A172 (cell line): Measurements from ENCODE around the gene C1RL. TPM values are rescaled to one million over a fixed set of nuclear protein-coding genes. Genes with fewer than 3 reads are reported as not detected.
"Not testable (repeated sequence)": the region's sequence is repeated elsewhere in the genome, so short reads cannot be mapped to it uniquely, and the experiment has no call there.

Source experiments
- DNase-seq: peaks from one replicate; pipeline ENCODE4 v3.0.0-alpha.2; 2015; ENCODE audit warnings: low spot score
- total RNA-seq: library from RNA; depleted of rRNA; stranded (reverse); fragments of >200 nt; shearing (Covaris generic); gene quantifications from 2 replicates; pipeline ENCODE4 v1.2.3, GENCODE V29; 2014; rRNA removed

The C1RL gene
- total RNA-seq, 1 experiment from 2014 or later = 5.8 TPM

GRCh38 chr12:7064516-7064915 lies 44.5 kb downstream of the C1RL start:
- DNase-seq = no peak

DNA sequence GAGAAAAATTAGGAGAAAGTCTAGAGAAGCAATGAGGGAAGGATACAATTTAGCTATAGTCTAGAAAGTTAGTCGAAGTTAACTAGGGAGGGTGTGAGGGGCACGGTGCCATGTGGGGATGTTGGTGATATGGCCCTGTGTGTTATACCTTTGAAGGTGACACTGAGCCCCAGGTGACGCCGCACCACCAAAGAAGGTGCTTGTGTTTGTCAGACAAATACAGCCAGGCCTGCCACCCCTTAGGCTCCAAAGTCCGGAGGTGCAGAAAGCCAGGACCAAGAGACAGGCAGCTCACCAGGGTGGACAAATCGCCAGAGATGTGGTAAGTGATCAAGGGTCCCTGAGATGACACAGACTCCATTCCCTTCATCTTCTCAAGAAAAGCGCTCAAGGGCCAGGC lies 47.4 kb downstream of the C1RL start:
- DNase-seq = no peak

- DNase-seq = no peak
Measured at GRCh38 chr12:7061138-7061537, 47.9 kb downstream of the C1RL start.

GRCh38 chr12:7060353-7060954 lies 48.6 kb downstream of the C1RL start, which contains the start of gene C1S:
C1S (plus strand) TSS chr12:7060718; CDS start chr12:7061913, 1,195 bp downstream.
- peak; percentile 80 for DNase-seq

GRCh38 chr12:7059780-7060179 lies 49.2 kb downstream of the C1RL start:
- no peak for DNase-seq

DNA sequence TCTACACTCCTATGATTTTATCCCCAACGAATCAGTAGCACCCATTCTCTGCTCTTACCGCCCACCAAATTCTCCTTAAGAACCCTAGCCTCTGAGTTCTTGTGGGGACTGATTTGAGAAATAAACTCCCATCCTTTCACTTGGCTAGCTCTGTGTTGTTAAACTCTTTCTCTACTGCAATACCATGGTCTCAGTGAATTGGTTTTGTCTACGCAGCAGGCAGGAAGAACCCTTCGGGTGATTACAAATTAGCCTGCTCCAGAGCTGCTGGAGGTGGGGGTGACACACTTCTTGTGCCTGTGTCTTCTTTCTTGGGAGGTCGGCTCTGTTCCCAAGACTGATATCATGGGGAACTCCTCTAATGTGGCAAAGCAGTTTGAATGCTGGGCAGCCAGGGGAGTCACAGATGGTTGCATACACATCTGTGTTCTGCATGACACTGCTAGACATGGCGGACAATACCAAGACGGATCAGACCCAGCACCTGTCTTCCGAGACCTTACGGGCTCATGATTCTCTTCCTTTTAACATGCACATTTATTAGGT lies 50.1 kb downstream of the C1RL start:
- no peak for DNase-seq

DNA sequence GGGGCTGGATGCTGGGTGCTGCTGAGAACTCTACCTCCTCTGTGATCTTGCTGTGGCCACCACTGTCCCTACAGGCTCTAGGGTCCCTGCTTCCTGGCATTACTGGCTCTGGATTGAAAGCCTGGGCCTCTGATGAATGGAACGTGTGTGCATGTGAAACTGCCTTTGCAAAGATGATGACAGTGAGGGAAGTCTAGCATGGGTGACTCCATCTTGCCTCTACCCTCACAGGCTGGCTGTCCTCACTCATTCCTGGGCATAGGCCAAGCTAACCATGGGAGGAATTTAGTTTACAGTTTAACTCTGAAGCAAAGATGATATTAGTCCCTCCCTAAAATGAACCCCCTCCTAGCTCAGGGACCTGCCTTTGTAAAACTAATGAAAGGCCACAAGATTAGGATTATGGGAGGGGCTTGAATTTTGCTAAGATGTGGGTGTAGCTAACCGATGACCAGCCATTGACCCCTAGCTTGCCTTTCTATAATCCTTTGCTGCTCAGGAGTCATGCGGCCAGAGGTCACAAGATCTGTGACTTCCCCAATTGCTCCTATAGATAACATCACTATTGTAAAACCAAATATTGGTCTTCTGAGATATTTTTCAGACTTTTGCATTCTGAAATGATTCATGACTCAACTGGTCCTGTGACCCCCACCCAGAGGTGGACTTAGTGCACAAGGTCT lies 50.7 kb downstream of the C1RL start:
- no peak for DNase-seq

- DNase-seq = not testable (repeated sequence)
Measured at GRCh38 chr12:7055736-7056135, 53.3 kb downstream of the C1RL start.

GRCh38 chr12:7054925-7055324 lies 54.1 kb downstream of the C1RL start:
- DNase-seq = no peak

GRCh38 chr12:7049973-7050372 lies 59.0 kb downstream of the C1RL start:
- DNase-seq = not testable (repeated sequence)

DNA sequence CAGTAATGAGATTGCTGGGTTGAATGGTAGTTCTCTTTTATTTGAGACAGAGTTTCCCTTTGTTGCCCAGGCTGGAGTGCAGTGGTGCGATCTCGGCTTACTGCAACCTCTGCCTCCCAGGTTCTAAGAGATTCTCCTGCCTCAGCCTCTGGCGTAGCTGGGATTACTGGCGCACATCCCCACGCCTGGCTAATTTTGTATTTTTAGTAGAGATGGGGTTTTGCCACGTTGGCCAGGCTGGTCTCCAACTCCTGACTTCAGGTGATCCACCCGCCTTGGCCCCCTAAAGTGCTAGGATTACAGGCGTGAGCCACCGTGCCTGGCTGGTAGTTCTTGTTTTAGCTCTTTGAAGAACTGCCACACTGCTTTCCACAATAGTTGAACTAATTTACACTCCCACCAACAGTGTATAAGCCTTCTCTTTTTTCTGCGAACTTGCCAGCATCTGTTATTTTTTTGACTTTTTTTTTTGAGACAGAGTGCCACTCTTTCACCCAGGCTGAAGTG lies 59.5 kb downstream of the C1RL start:
- not testable (repeated sequence) for DNase-seq

GRCh38 chr12:7047306-7047705 lies 61.7 kb downstream of the C1RL start:
- no peak for DNase-seq

DNA sequence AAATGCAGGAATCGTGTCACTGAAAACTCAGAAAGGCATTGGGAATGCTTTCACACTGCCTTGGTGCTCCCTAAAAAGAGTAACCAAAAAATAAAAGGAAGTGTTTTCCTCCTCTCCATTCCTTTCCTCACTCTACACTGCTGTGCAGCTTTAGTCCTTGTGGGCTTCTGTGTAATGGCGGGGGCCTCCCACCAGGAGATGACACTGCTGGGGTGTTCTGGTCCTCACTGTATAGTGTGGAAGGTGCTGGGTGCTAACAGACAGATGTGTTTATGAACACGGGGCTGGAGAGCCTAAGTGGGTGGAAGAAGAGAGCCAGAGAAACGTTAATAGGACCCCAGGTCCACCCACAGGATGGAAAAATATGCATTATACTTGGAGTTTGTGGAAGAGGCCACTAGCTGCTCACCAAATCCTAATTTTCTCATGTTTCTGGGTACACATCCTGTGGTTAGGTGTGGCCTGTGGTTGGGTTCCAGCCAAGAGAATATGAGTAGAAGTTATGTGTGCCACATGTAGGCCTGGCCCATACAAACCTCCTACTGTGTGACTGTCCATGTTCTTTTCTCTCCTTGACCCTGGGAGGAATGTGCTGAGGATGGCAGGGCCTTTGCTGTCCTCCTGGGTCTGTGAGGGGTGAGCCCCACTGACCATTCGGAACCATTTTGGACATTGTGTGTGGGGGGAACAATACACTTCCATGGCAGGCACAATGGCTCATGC lies 62.5 kb downstream of the C1RL start:
- no peak for DNase-seq

GRCh38 chr12:7045913-7046312 lies 63.1 kb downstream of the C1RL start:
- no peak for DNase-seq

Other genes with a start within 250 kb of the C1RL start
- gene TPI1, start 241.7 kb downstream of the C1RL start, total RNA-seq = 675 and 790 TPM in 2 replicates
- 7.9 and 10.2 TPM in 2 replicates for gene SPSB2, start 235.9 kb downstream of the C1RL start, total RNA-seq
- gene LRRC23, start 204.4 kb downstream of the C1RL start, total RNA-seq = 8.3 and 14.4 TPM in 2 replicates
- gene ENO2, start 194.6 kb downstream of the C1RL start, total RNA-seq = 21.5 and 24.7 TPM in 2 replicates
- gene ATN1, start 181.3 kb downstream of the C1RL start, total RNA-seq = 3.1 and 6.6 TPM in 2 replicates
- gene RNU7-1, start 165.4 kb downstream of the C1RL start, total RNA-seq = not detected in 2 replicates
- 1.8 TPM in 1 of 2 replicates, not detected in the other for gene C12orf57, start 165.2 kb downstream of the C1RL start, total RNA-seq
- 0.31 and 0.48 TPM in 2 replicates for gene PTPN6, start 157.9 kb downstream of the C1RL start, total RNA-seq
- 172 and 183 TPM in 2 replicates for gene PHB2, start 138.6 kb downstream of the C1RL start, total RNA-seq
- 42.6 and 50.5 TPM in 2 replicates for gene EMG1, start 138.3 kb downstream of the C1RL start, total RNA-seq
- gene LPCAT3, start 90.7 kb downstream of the C1RL start, total RNA-seq = 9.2 and 14.7 TPM in 2 replicates
- 20.3 and 39.8 TPM in 2 replicates for gene C1S, start 48.5 kb downstream of the C1RL start, total RNA-seq
- 10.7 and 16.0 TPM in 2 replicates for gene C1R, start 16.8 kb downstream of the C1RL start, total RNA-seq
- gene RBP5, start 19.7 kb upstream of the C1RL start, total RNA-seq = 0.31 TPM in 1 of 2 replicates, not detected in the other
- 8.5 and 15.6 TPM in 2 replicates for gene CLSTN3, start 21.2 kb upstream of the C1RL start, total RNA-seq
- 18.9 and 21.0 TPM in 2 replicates for gene PEX5, start 80.5 kb upstream of the C1RL start, total RNA-seq
- not detected in 2 replicates for gene ACSM4, start 194.9 kb upstream of the C1RL start, total RNA-seq